ENCODE results near the gene RABAC1. TPM values are rescaled to one million over a fixed set of nuclear protein-coding genes. Genes with fewer than 3 reads are reported as not detected.
A peak's percentile ranks its signal among the peaks of the same experiment; 100 is the strongest.
"Not testable (repeated sequence)": the region's sequence is repeated elsewhere in the genome, so short reads cannot be mapped to it uniquely, and the experiment has no call there.

The RABAC1 gene
- total RNA-seq, 1 donor from 2014 or later = 41.3 TPM

GRCh38 chr19:41919948-41920712 is 39.0 kb downstream of the RABAC1 start:
- H3K27me3 Mint-ChIP-seq (ENCODE audit: insufficient read depth) = peaks cover 5% of the 10 kb centered on the region
- intact Hi-C loops (cut with micrococcal nuclease) = no loop called here
- DNase-seq (ENCODE audit: low spot score) = no peak
- peaks cover 10% of the 10 kb centered on the region for H3K36me3 Mint-ChIP-seq (ENCODE audit: low read depth)
- no peaks in the 10 kb centered on the region for H3K9me3 Mint-ChIP-seq
- H3K4me3 Mint-ChIP-seq = no peak overlapping the region
- H3K4me1 Mint-ChIP-seq (ENCODE audit: low read depth) = peaks cover 7% of the 10 kb centered on the region
- H3K27ac Mint-ChIP-seq = no peak overlapping the region

DNA sequence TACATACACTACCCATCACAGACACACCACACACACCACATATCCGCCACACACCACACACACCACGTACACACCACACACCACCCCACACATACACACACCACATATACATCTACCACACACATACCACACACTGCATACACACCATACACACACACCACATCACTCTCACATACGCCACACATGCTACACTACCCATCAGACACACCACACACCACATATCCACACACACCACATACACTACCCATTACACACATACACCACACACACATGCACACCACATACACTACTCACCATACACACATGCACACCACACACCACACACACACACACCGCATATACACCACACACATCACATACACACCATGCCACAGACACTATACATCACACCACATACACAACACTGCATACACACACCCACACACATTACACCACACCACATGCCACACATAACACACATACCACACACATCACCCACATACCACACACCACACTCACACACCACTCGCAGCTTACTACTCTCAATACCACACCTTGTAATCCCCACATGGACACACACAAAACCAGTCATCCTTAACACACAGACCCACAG is 40.4 kb downstream of the RABAC1 start:
- intact Hi-C loops (cut with micrococcal nuclease) = no loop called here
- Mint-ChIP-seq H3K4me1 (ENCODE audit: low read depth) (peaks cover 7% of the 10 kb centered on the region), H3K27ac (no peak overlapping the region), H3K4me3 (no peak overlapping the region), H3K36me3 (ENCODE audit: low read depth) (peaks cover 10% of the 10 kb centered on the region), H3K9me3 (no peaks in the 10 kb centered on the region), H3K27me3 (ENCODE audit: insufficient read depth) (peaks cover 11% of the 10 kb centered on the region)
- DNase-seq (ENCODE audit: low spot score) = no peak

DNA sequence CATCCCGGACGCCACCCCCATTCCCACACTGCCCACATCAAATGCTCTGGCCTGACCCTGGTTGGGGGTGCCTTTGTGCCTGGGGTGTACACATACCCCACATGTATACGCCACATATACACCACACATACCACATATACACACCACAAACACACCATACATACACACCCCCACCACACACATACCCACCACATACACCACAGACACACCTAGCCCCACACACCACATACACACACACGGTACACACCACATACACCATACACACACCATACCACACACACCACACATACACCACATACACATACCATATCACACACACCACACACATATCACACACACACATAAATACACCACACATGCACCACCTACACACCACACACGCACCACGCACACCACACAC is 41.0 kb downstream of the RABAC1 start:
- intact Hi-C loops (cut with micrococcal nuclease) = no loop called here
- no peaks in the 10 kb centered on the region for H3K9me3 Mint-ChIP-seq
- peaks cover 16% of the 10 kb centered on the region for H3K27me3 Mint-ChIP-seq (ENCODE audit: insufficient read depth)
- H3K27ac Mint-ChIP-seq = no peak overlapping the region
- peaks cover 7% of the 10 kb centered on the region for H3K36me3 Mint-ChIP-seq (ENCODE audit: low read depth)
- peaks cover 2% of the 10 kb centered on the region for H3K4me1 Mint-ChIP-seq (ENCODE audit: low read depth)
- H3K4me3 Mint-ChIP-seq = no peak overlapping the region
- DNase-seq (ENCODE audit: low spot score) = no peak

GRCh38 chr19:41917676-41918075 is 41.4 kb downstream of the RABAC1 start:
- H3K27me3 Mint-ChIP-seq (ENCODE audit: insufficient read depth) = peaks cover 19% of the 10 kb centered on the region
- H3K36me3 Mint-ChIP-seq (ENCODE audit: low read depth) = peaks cover 6% of the 10 kb centered on the region
- no peaks in the 10 kb centered on the region for H3K9me3 Mint-ChIP-seq
- DNase-seq (ENCODE audit: low spot score) = no peak
- intact Hi-C loops (cut with micrococcal nuclease) = no loop called here
- H3K4me3 Mint-ChIP-seq = no peak overlapping the region
- H3K4me1 Mint-ChIP-seq (ENCODE audit: low read depth) = no peaks in the 10 kb centered on the region
- H3K27ac Mint-ChIP-seq = no peak overlapping the region

DNA sequence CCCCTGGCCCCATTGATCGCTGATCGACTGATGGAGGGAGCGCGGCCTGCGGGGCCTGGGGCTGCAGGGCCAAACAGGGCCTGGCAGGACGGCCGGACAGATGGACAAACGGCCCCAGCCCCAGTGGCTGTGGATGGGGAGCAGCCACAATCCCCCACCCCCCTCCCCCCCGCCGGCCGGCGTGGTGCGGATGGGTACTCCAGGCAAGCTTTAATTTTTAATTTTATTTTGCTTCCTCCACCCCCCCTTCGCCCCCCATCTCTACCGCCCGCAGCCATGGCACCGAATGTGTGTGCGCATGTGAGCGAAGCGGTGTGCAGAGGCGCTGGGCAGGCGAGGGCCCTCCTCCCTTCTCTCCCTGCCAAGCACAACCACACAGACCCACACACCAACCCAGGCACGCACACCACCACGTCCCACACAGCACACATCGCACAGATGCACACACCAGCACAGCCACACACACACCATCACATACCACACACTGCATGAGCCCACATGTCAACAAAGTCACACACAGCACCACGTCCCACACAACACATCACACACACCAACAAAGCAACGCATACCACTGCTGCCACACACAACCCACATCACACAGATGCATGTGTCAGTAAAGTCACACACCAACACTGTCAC is 43.2 kb downstream of the RABAC1 start:
- peaks cover 8% of the 10 kb centered on the region for H3K36me3 Mint-ChIP-seq (ENCODE audit: low read depth)
- intact Hi-C loops (cut with micrococcal nuclease) = loop anchor here (2.0 kb wide), 1 partner anchor 13 kb away; the partner anchor contains the start of gene ERFL
- no peaks in the 10 kb centered on the region for H3K9me3 Mint-ChIP-seq
- peaks cover 11% of the 10 kb centered on the region for H3K4me1 Mint-ChIP-seq (ENCODE audit: low read depth)
- no peak overlapping the region for H3K4me3 Mint-ChIP-seq
- peaks cover 23% of the 10 kb centered on the region for H3K27me3 Mint-ChIP-seq (ENCODE audit: insufficient read depth)
- no peak for DNase-seq (ENCODE audit: low spot score)
- no peak overlapping the region for H3K27ac Mint-ChIP-seq

GRCh38 chr19:41915021-41915775 is 43.9 kb downstream of the RABAC1 start:
- Mint-ChIP-seq H3K36me3 (ENCODE audit: low read depth) (peaks cover 14% of the 10 kb centered on the region), H3K27ac (no peak overlapping the region), H3K27me3 (ENCODE audit: insufficient read depth) (peaks cover 23% of the 10 kb centered on the region), H3K4me1 (ENCODE audit: low read depth) (peaks cover 15% of the 10 kb centered on the region), H3K4me3 (no peak overlapping the region), H3K9me3 (no peaks in the 10 kb centered on the region)
- intact Hi-C loops (cut with micrococcal nuclease) = loop anchor here (2.0 kb wide), 1 partner anchor 14 kb away; the partner anchor contains the start of gene ERFL
- no peak for DNase-seq (ENCODE audit: low spot score)

- H3K4me3 Mint-ChIP-seq; DNase-seq (ENCODE audit: low spot score); H3K27ac Mint-ChIP-seq; H3K9me3 Mint-ChIP-seq: not testable (repeated sequence)
- intact Hi-C loops (cut with micrococcal nuclease) = loop anchor here (2.0 kb wide), 1 partner anchor 14 kb away; the partner anchor contains the start of gene ERFL
- peaks cover 23% of the 10 kb centered on the region for H3K27me3 Mint-ChIP-seq (ENCODE audit: insufficient read depth)
- peaks cover 14% of the 10 kb centered on the region for H3K36me3 Mint-ChIP-seq (ENCODE audit: low read depth)
- H3K4me1 Mint-ChIP-seq (ENCODE audit: low read depth) = peaks cover 15% of the 10 kb centered on the region
These were observed 44.7 kb downstream of the RABAC1 start for GRCh38 chr19:41914424-41914834.

GRCh38 chr19:41913538-41914423 is 45.3 kb downstream of the RABAC1 start:
- intact Hi-C loops (cut with micrococcal nuclease) = loop anchor here (2.0 kb wide), 1 partner anchor 15 kb away; the partner anchor contains the start of gene ERFL
- Mint-ChIP-seq H3K27ac (peak overlapping the region; percentile 21), H3K27me3 (ENCODE audit: insufficient read depth) (peaks cover 23% of the 10 kb centered on the region), H3K9me3 (no peaks in the 10 kb centered on the region), H3K36me3 (ENCODE audit: low read depth) (peaks cover 14% of the 10 kb centered on the region), H3K4me1 (ENCODE audit: low read depth) (peaks cover 15% of the 10 kb centered on the region), H3K4me3 (no peak overlapping the region)
- DNase-seq (ENCODE audit: low spot score) = no peak

GRCh38 chr19:41912899-41913537 is 46.1 kb downstream of the RABAC1 start:
- no peak overlapping the region for H3K4me3 Mint-ChIP-seq
- H3K27ac Mint-ChIP-seq = no peak overlapping the region
- H3K9me3 Mint-ChIP-seq = no peaks in the 10 kb centered on the region
- peaks cover 14% of the 10 kb centered on the region for H3K36me3 Mint-ChIP-seq (ENCODE audit: low read depth)
- H3K4me1 Mint-ChIP-seq (ENCODE audit: low read depth) = peaks cover 15% of the 10 kb centered on the region
- no peak for DNase-seq (ENCODE audit: low spot score)
- peaks cover 23% of the 10 kb centered on the region for H3K27me3 Mint-ChIP-seq (ENCODE audit: insufficient read depth)
- intact Hi-C loops (cut with micrococcal nuclease) = no loop called here

DNA sequence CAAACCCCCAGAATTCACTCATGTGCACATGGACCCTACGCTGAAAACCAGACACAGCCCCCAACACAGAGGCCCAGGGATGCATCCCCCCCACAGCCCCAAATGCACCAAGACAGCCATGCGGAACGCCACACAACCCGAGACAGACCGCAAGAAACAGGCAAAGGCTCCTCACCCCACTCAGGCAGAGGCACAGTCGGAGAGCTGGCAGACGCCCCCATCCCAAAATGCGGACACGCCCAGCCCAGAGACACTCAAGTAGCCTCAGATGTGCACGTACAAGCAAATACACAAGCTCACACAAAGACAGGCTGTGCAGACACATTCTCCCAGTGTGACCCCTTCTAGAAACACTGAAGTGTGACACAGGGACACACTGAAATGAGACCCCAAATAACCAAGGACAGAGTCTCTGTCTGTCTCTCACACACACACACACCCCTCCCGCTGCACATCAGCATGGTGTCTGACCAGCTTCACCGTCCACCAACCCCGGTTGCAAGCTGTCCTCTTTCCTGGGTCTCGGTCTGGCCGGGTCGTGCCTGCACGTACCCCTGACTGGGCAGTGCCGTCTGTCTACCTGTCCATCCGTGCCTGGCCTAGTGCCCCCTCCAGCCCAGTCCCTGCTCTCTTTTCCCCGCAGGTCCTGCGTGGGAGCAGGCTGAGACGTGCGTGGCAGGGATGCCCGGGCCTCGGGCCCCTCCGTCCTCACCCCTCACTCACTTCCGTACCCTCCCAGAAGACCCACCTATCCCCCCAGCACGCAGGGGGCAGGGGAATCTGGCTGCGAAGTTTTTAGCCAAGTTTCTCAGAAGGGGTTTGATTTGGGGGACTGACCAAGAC is 47.0 kb downstream of the RABAC1 start:
- DNase-seq (ENCODE audit: low spot score) = no peak
- Mint-ChIP-seq H3K4me1 (ENCODE audit: low read depth) (peaks cover 15% of the 10 kb centered on the region), H3K9me3 (no peaks in the 10 kb centered on the region), H3K4me3 (no peak overlapping the region), H3K27ac (peak overlapping the region; percentile 61), H3K36me3 (ENCODE audit: low read depth) (peaks cover 16% of the 10 kb centered on the region), H3K27me3 (ENCODE audit: insufficient read depth) (peaks cover 23% of the 10 kb centered on the region)
- intact Hi-C loops (cut with micrococcal nuclease) = no loop called here
